ENCODE data around the gene ZNF469. TPM values are rescaled to one million over a fixed set of nuclear protein-coding genes. Genes with fewer than 3 reads are reported as not detected.

ZNF469 gene
- total RNA-seq, 4 donors from 2014 or later = 0.18 to 1.7 (median 0.64) TPM

- Histone ChIP-seq H3K4me1 (no peaks in the 10 kb centered on the region), H3K27me3 (no peaks in the 10 kb centered on the region), H3K4me3 (no peak overlapping the region), H3K36me3 (no peaks in the 10 kb centered on the region), H3K27ac (no peak overlapping the region), H3K9me3 (no peaks in the 10 kb centered on the region)
- TF ChIP-seq POLR2A (IDR thresholded peaks at IDR 0.05) (no peak), CTCF (IDR thresholded peaks at IDR 0.05) (peak in 1 of 6 experiments; percentile 6)
- no peak for DNase-seq
Observed at GRCh38 chr16:88338111-88338510, 44.6 kb upstream of the ZNF469 start.

DNA sequence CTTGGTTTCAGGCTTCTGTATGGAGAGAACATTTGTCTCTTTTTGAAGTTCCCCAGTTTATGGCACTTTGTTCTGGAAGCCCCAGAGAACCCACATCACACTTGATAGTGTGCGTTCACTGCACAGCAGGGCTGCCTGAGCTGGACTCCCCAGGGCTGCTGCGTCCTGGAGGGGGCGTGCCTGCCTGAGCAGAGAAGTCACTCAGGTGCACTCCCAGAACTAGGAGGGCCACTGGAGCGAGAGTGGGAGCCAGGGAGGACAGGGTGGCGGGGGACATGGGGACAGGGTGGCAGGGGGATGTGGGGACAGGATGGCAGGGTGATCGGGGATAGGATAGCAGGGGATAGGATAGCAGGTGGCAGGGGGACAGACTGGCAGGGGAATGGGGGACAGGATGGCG lies 43.9 kb upstream of the ZNF469 start:
- DNase-seq = no peak
- TF ChIP-seq CTCF (IDR thresholded peaks at IDR 0.05) (no peak), POLR2A (IDR thresholded peaks at IDR 0.05) (no peak)
- Histone ChIP-seq H3K4me1 (no peaks in the 10 kb centered on the region), H3K27me3 (no peaks in the 10 kb centered on the region), H3K4me3 (no peak overlapping the region), H3K27ac (no peak overlapping the region), H3K9me3 (no peaks in the 10 kb centered on the region), H3K36me3 (no peaks in the 10 kb centered on the region)

- no peaks in the 10 kb centered on the region for H3K9me3 ChIP-seq
- H3K36me3 ChIP-seq = no peaks in the 10 kb centered on the region
- H3K27ac ChIP-seq = peak overlapping the region in 2 of 4 donors; percentile 40 to 85
- DNase-seq = peak in 2 of 3 donors; percentile 76 to 77
- no peaks in the 10 kb centered on the region for H3K4me1 ChIP-seq
- no peak for TF ChIP-seq CTCF (IDR thresholded peaks at IDR 0.05)
- no peak for TF ChIP-seq POLR2A (IDR thresholded peaks at IDR 0.05)
- H3K27me3 ChIP-seq = no peaks in the 10 kb centered on the region
- H3K4me3 ChIP-seq = no peak overlapping the region
Observed at GRCh38 chr16:88339930-88340754, 42.6 kb upstream of the ZNF469 start.

DNA sequence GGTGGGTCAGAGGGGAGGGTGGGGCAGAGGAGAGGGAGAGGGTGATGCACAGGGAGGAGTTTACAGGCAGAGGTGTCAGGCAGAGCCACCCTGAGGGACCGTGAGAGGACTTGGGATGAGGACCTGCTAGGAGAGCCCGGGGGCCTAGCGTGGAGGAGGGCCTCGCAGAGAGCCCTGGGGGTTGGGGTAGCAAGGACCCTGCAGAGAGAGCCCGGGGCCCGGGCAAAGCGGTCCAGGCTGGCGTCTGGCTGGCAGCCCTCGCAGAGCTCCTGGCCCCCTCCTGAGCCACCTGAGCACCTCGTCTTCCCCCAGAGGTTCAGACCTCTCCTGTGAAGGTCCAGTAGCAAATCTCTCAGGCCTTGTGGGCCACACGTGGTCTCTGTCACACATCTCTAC lies 42.0 kb upstream of the ZNF469 start:
- Histone ChIP-seq H3K27ac (peak overlapping the region in 2 of 4 donors; percentile 40 to 85), H3K4me1 (no peaks in the 10 kb centered on the region), H3K4me3 (no peak overlapping the region), H3K9me3 (no peaks in the 10 kb centered on the region), H3K27me3 (no peaks in the 10 kb centered on the region), H3K36me3 (no peaks in the 10 kb centered on the region)
- TF ChIP-seq CTCF (IDR thresholded peaks at IDR 0.05) (no peak), POLR2A (IDR thresholded peaks at IDR 0.05) (no peak)
- no peak for DNase-seq

GRCh38 chr16:88341551-88342290 lies 41.0 kb upstream of the ZNF469 start:
- no peaks in the 10 kb centered on the region for H3K27me3 ChIP-seq
- H3K4me3 ChIP-seq = no peak overlapping the region
- H3K27ac ChIP-seq = no peak overlapping the region
- H3K36me3 ChIP-seq = no peaks in the 10 kb centered on the region
- DNase-seq = no peak
- TF ChIP-seq POLR2A (IDR thresholded peaks at IDR 0.05) (no peak), CTCF (IDR thresholded peaks at IDR 0.05) (no peak)
- no peaks in the 10 kb centered on the region for H3K4me1 ChIP-seq
- H3K9me3 ChIP-seq = no peaks in the 10 kb centered on the region

Measured in Peyer's patch (tissue), 4 donors.